Astrocyte (in vitro differentiated cells and primary cell): ENCODE data around the gene RNF217.

Source experiments
- CTCF ChIP-seq: IDR thresholded peaks from 2 replicates; pipeline ENCODE4 v1.5.1; 2011; ENCODE audit warnings: low read depth, mild to moderate bottlenecking, inconsistent platforms, low read length, moderate library complexity; ENCODE audit not compliant: insufficient read depth
- EZH2 ChIP-seq: IDR thresholded peaks from 2 replicates; pipeline ENCODE4 v1.6.1; 2012; ENCODE audit warnings: mild to moderate bottlenecking, low read length, inconsistent platforms; ENCODE audit not compliant: insufficient read depth

DNA sequence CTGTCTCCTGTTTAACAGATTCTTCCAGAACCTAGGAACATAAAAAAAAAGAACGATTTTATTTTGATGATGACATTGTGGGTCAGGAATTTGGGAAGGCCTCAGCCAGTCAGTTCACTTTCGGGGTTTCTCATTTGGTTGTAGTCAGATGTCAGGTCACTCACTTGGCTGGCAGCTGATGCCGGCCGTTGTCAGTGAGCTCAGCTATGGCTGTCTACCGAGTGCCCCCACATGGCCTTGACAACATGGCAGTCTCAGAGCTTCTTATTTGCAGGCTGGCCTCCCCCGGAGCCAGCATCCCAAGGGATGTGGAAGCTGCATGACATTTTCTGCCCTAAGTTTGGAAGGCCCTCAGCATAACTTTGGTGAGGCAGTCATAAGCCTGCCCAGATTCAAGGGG is 11.5 kb downstream of the RNF217 start:
- TF ChIP-seq CTCF = no peak
- TF ChIP-seq EZH2 = no peak
